ENCODE results near the gene ADARB2.

- TF ChIP-seq EZH2 (IDR thresholded peaks at IDR 0.05; ENCODE audit: borderline replicate concordance, control insufficient read depth, low read depth, low read length) = no peak
- no peak for TF ChIP-seq GATAD2B (conservative IDR thresholded peaks at IDR 0.05; ENCODE audit: low read depth)
- no peak for TF ChIP-seq SMAD1 (IDR thresholded peaks at IDR 0.05; ENCODE audit: low read depth, partially characterized antibody)
- TF ChIP-seq ELK1 (IDR thresholded peaks at IDR 0.05; ENCODE audit: low read depth, low read length) = no peak
- no peak for TF ChIP-seq NBN (IDR thresholded peaks at IDR 0.05)
- TF ChIP-seq SUPT20H (IDR thresholded peaks at IDR 0.05; ENCODE audit: borderline replicate concordance, control insufficient read depth, low read depth, low read length) = no peak
- TF ChIP-seq CTCF (IDR thresholded peaks at IDR 0.05 in 2 of 3, conservative IDR thresholded peaks at IDR 0.05 in 1 of 3; ENCODE audit: control insufficient read depth in 2 of 3, extremely low read depth in 1 of 3, insufficient read depth in 1 of 3, low read depth in 3 of 3, low read length in 3 of 3) = no peak
- no peak for TF ChIP-seq NRF1 (conservative IDR thresholded peaks at IDR 0.05; ENCODE audit: low read depth, low read length)
- TF ChIP-seq SIN3A (IDR thresholded peaks at IDR 0.05; ENCODE audit: low read depth, low read length) = no peak
- TF ChIP-seq REST (IDR thresholded peaks at IDR 0.05; ENCODE audit: low read depth, low read length) = no peak
- no peak for TF ChIP-seq POLR2AphosphoS5 (IDR thresholded peaks at IDR 0.05; ENCODE audit: low read length)
- no peak for TF ChIP-seq EED (IDR thresholded peaks at IDR 0.05; ENCODE audit: low read depth)
- TF ChIP-seq GABPA (IDR thresholded peaks at IDR 0.05; ENCODE audit: low read depth) = no peak
- TF ChIP-seq EP300 (IDR thresholded peaks at IDR 0.05; ENCODE audit: borderline replicate concordance in 1 of 2, control insufficient read depth in 1 of 2, low read depth in 2 of 2, low read length in 2 of 2) = no peak
Observed at GRCh38 chr10:1598393-1599153, 138.8 kb downstream of the ADARB2 start.

Measured in GM12878 (cell line).